Loucy (cell line): ENCODE data around the gene CGB1.

Experiments used
- H2AFZ ChIP-seq: fragments of 200-600 bp; sonication (generic); 2 replicates; pipeline ENCODE4 v1.6.0; 2016; ENCODE audit warnings: antibody characterized with exemption, mild to moderate bottlenecking, low read length, moderate library complexity
- H3F3A ChIP-seq: fragments of 200-600 bp; 2 replicates; pipeline ENCODE4 v1.6.0; 2016; ENCODE audit warnings: antibody characterized with exemption, low read depth, mild to moderate bottlenecking
- H3K27me3 ChIP-seq: fragments of 200-600 bp; sonication (generic); 2 replicates; pipeline ENCODE4 v1.6.1; 2014; ENCODE audit warnings: low read length, mild to moderate bottlenecking; ENCODE audit not compliant: insufficient read depth, poor library complexity, severe bottlenecking
- H3K36me3 ChIP-seq: fragments of 200-600 bp; sonication (generic); 2 replicates; pipeline ENCODE4 v1.6.1; 2016; ENCODE audit warnings: low read length; ENCODE audit not compliant: insufficient read depth
- H3K4me1 ChIP-seq: fragments of 200-600 bp; sonication (generic); 2 replicates; pipeline ENCODE4 v1.5.1; 2014; ENCODE audit warnings: low read length, mild to moderate bottlenecking; ENCODE audit not compliant: insufficient read depth, poor library complexity, severe bottlenecking
- H3K4me2 ChIP-seq: fragments of 200-600 bp; sonication (generic); 2 replicates; pipeline ENCODE4 v1.6.0; 2014; ENCODE audit warnings: antibody characterized with exemption, low read length, low read depth, mild to moderate bottlenecking; ENCODE audit not compliant: poor library complexity, severe bottlenecking
- H3K4me3 ChIP-seq: fragments of 200-600 bp; sonication (generic); 2 replicates; pipeline ENCODE4 v1.5.1; 2014; ENCODE audit warnings: low read length, mild to moderate bottlenecking, mixed read lengths; ENCODE audit not compliant: poor library complexity, severe bottlenecking
- H3K79me2 ChIP-seq: fragments of 200-600 bp; sonication (generic); 2 replicates; pipeline ENCODE4 v1.6.1; 2014; ENCODE audit warnings: low read length; ENCODE audit not compliant: insufficient read depth
- H3K9ac ChIP-seq: fragments of 200-600 bp; sonication (generic); 2 replicates; pipeline ENCODE4 v1.6.0; 2014; ENCODE audit warnings: mild to moderate bottlenecking, low read depth, low read length, moderate library complexity; ENCODE audit not compliant: poor library complexity, severe bottlenecking
- H3K9me2 ChIP-seq: fragments of 200-600 bp; sonication (generic); replicated peaks from 2 replicates; pipeline ENCODE4 v1.6.1; 2016; ENCODE audit warnings: low read depth, low read length, mixed read lengths
- H3K9me3 ChIP-seq: fragments of 200-600 bp; sonication (generic); 2 replicates; pipeline ENCODE4 v1.6.1; 2014; ENCODE audit warnings: mild to moderate bottlenecking, antibody characterized with exemption, low read length, low read depth; ENCODE audit not compliant: insufficient read depth
- H4K20me1 ChIP-seq: fragments of 200-600 bp; sonication (generic); 2 replicates; pipeline ENCODE4 v1.6.0; 2014; ENCODE audit warnings: antibody characterized with exemption, low read length, mild to moderate bottlenecking; ENCODE audit not compliant: insufficient read depth, poor library complexity, severe bottlenecking
- EZH2phosphoT487 ChIP-seq: fragments of 200-600 bp; IDR thresholded peaks from 2 replicates; pipeline ENCODE4 v1.6.1; 2018; ENCODE audit warnings: antibody characterized with exemption, mild to moderate bottlenecking, moderate library complexity, borderline replicate concordance
- TF ChIP-seq, protein P1 (sequence below): fragments of 200-600 bp; sonication (generic); conservative IDR thresholded peaks from 2 replicates; pipeline ENCODE4 v1.5.1; 2014; ENCODE audit warnings: mild to moderate bottlenecking, antibody characterized with exemption, low read length

Gene CGB1

DNA sequence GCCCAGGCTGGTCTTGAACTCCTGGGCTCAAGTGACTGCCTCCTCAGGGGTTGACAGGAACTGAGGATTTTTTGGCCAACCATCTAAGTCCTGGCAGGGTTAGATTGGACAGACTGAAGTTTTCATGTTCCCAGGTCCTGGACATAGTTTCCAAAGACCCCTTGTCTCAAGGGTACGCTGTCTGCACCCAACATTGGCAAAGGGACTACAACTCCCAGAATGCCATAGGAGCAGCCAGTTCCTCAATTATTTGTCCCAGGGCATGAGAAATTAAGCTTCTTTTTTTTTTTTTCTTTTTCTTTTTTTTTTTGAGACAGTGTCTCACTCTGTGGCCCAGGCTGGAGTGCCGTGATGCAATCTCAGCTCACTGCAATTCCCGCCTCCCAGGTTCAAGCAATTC, 50.5 kb downstream of the CGB1 start:
- Histone ChIP-seq H3K9ac (no peak overlapping the region), H3K36me3 (no peaks in the 10 kb centered on the region; the same call in 1 of the 2 replicates), H3K79me2 (peaks cover 13% of the 10 kb centered on the region; the same call in 1 of the 2 replicates), H3K27me3 (no peaks in the 10 kb centered on the region), H3F3A (no peaks in the 10 kb centered on the region), H3K4me3 (no peak overlapping the region), H3K4me2 (no peak overlapping the region), H4K20me1 (peaks cover 3% of the 10 kb centered on the region), H3K4me1 (peaks cover 3% of the 10 kb centered on the region), H2AFZ (no peak overlapping the region), H3K9me2 (no peaks in the 10 kb centered on the region), H3K9me3 (no peaks in the 10 kb centered on the region)
- TF ChIP-seq, protein P1, sequence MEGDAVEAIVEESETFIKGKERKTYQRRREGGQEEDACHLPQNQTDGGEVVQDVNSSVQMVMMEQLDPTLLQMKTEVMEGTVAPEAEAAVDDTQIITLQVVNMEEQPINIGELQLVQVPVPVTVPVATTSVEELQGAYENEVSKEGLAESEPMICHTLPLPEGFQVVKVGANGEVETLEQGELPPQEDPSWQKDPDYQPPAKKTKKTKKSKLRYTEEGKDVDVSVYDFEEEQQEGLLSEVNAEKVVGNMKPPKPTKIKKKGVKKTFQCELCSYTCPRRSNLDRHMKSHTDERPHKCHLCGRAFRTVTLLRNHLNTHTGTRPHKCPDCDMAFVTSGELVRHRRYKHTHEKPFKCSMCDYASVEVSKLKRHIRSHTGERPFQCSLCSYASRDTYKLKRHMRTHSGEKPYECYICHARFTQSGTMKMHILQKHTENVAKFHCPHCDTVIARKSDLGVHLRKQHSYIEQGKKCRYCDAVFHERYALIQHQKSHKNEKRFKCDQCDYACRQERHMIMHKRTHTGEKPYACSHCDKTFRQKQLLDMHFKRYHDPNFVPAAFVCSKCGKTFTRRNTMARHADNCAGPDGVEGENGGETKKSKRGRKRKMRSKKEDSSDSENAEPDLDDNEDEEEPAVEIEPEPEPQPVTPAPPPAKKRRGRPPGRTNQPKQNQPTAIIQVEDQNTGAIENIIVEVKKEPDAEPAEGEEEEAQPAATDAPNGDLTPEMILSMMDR: no peak
- no peak for TF ChIP-seq EZH2phosphoT487

- no peaks in the 10 kb centered on the region for H4K20me1 ChIP-seq
- TF ChIP-seq, protein P1: no peak
- no peak for TF ChIP-seq EZH2phosphoT487
- peaks cover 8% of the 10 kb centered on the region; the same call in 1 of the 2 replicates for H3K79me2 ChIP-seq
- H3K4me2 ChIP-seq: no peak overlapping the region
- H3K9me3 ChIP-seq: no peaks in the 10 kb centered on the region
- no peaks in the 10 kb centered on the region for H3K9me2 ChIP-seq
- no peaks in the 10 kb centered on the region for H3K27me3 ChIP-seq
- no peaks in the 10 kb centered on the region for H3K4me1 ChIP-seq
- H3K4me3 ChIP-seq: no peak overlapping the region
- H3K36me3 ChIP-seq: no peaks in the 10 kb centered on the region; the same call in 1 of the 2 replicates
- H3F3A ChIP-seq: no peaks in the 10 kb centered on the region
- no peak overlapping the region for H3K9ac ChIP-seq
- H2AFZ ChIP-seq: no peak overlapping the region
Measured at GRCh38 chr19:48985711-48986110, 51.0 kb downstream of the CGB1 start.
